Measurements from ENCODE around the gene TPRG1L. TPM values are rescaled to one million over a fixed set of nuclear protein-coding genes. Genes with fewer than 3 reads are reported as not detected.

Gene TPRG1L
- total RNA-seq, 4 donors from 2014 or later: 27.9 to 44.7 (median 33.2) TPM

- no peaks in the 10 kb centered on the region for H3K36me3 ChIP-seq
- H3K4me3 ChIP-seq: no peak overlapping the region
- no peak for DNase-seq
- H3K4me1 ChIP-seq: peaks cover 18 to 23% (median 22%) of the 10 kb centered on the region in 3 donors
- TF ChIP-seq CTCF (IDR thresholded peaks at IDR 0.05) (no peak), POLR2A (IDR thresholded peaks at IDR 0.05) (no peak)
- H3K27me3 ChIP-seq: peaks cover 0 to 87% (median 2%) of the 10 kb centered on the region in 4 donors
- no peaks in the 10 kb centered on the region for H3K9me3 ChIP-seq
- WGBS, 2 donors: 66 to 78% methylated on average over 4 to 8 of the region's 22 CpGs
- H3K27ac ChIP-seq: no peak overlapping the region
- intact Hi-C loops (cut with DNase I): no loop called here
Observed at GRCh38 chr1:3609016-3609768, 15.6 kb upstream of the TPRG1L start.

DNA sequence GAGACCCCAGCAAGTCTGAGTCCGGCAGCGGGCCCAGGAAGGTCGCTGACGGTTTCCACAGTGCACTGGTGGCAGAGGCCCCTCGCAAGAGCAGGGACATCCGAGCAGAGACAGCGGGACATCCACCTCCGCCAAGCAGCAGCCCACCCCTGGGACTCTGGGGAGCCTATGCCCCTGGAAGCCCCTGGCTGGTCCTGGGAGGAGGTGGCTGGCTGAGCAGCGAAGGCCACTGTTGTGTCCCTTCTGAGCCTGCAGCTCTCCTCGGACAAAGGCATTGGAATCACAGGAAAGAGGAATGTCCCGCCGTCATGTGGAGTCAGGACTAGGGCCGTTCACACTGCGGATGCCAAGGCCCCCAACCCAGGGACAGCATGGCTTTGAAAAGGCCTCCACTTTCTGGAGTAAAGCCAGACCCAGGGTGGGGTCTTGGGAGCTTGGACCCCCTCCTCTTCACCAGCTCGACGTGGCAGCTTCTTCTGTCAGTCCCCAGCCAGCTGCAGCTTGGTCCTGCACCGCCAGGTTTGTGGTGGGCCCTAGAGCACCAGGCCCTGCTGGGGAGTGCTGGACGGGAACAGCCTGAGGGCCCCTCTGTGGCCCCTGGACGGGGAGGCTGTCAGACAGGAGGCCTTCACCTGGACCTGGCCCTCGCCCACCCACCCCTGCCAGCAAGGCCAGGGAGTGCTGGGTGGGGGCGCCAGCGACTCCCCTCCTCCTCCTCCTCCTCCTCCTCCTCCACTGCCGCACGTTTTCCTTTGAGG lies 14.9 kb upstream of the TPRG1L start:
- Histone ChIP-seq H3K9me3 (no peaks in the 10 kb centered on the region), H3K27ac (no peak overlapping the region), H3K4me3 (no peak overlapping the region), H3K27me3 (peaks cover 0 to 86% (median 2%) of the 10 kb centered on the region in 4 donors), H3K4me1 (peaks cover 18 to 23% (median 22%) of the 10 kb centered on the region in 3 donors), H3K36me3 (no peaks in the 10 kb centered on the region)
- WGBS, 2 donors: 67 to 84% methylated on average over 11 to 12 of the region's 24 CpGs
- no peak for TF ChIP-seq CTCF (IDR thresholded peaks at IDR 0.05)
- TF ChIP-seq POLR2A (IDR thresholded peaks at IDR 0.05): no peak
- no peak for DNase-seq
- intact Hi-C loops (cut with DNase I): no loop called here

GRCh38 chr1:3610527-3611169 lies 14.2 kb upstream of the TPRG1L start:
- peaks cover 18 to 23% (median 22%) of the 10 kb centered on the region in 3 donors for H3K4me1 ChIP-seq
- no peaks in the 10 kb centered on the region for H3K9me3 ChIP-seq
- 0 to 7% methylated on average over 3 to 9 of the region's 27 CpGs for WGBS, 2 donors
- H3K36me3 ChIP-seq: no peaks in the 10 kb centered on the region
- peaks cover 0 to 85% (median 2%) of the 10 kb centered on the region in 4 donors for H3K27me3 ChIP-seq
- no peak for DNase-seq
- intact Hi-C loops (cut with DNase I): no loop called here
- no peak for TF ChIP-seq POLR2A (IDR thresholded peaks at IDR 0.05)
- TF ChIP-seq CTCF (IDR thresholded peaks at IDR 0.05): no peak
- no peak overlapping the region for H3K27ac ChIP-seq
- H3K4me3 ChIP-seq: peak overlapping the region; percentile 20 to 68 (median 34)

GRCh38 chr1:3611170-3612019 lies 13.4 kb upstream of the TPRG1L start, which contains the start of gene MEGF6:
MEGF6 (minus strand) TSS chr1:3611508; CDS start chr1:3611268, 240 bp downstream.
- no peak for DNase-seq
- Histone ChIP-seq H3K4me3 (peak within 1 kb of the TSS; percentile 20 to 68 (median 34)), H3K27ac (no peak within 1 kb of the TSS), H3K9me3 (no peaks in the 10 kb centered on the region), H3K27me3 (peaks cover 0 to 82% (median 2%) of the 10 kb centered on the region in 4 donors), H3K36me3 (no peaks in the 10 kb centered on the region), H3K4me1 (peaks cover 18 to 23% (median 22%) of the 10 kb centered on the region in 3 donors)
- no peak for TF ChIP-seq CTCF (IDR thresholded peaks at IDR 0.05)
- no peak for TF ChIP-seq POLR2A (IDR thresholded peaks at IDR 0.05)
- intact Hi-C loops (cut with DNase I): no loop called here
- 0% methylated on average over 1 of the region's 87 CpGs; no CpG with 5 or more reads in 1 of the 2 donors for WGBS, 2 donors

All from esophagus squamous epithelium (tissue), 5 donors.